HEK293 (cell line): ENCODE results near the gene TBC1D13.
A peak's percentile ranks its signal among the peaks of the same experiment; 100 is the strongest.
"Not testable (repeated sequence)": the region's sequence is repeated elsewhere in the genome, so short reads cannot be mapped to it uniquely, and the experiment has no call there.

Experiments
- CTCF ChIA-PET: fragments of 350-600 bp; formaldehyde crosslinking; extraction: SDS; loops from one replicate; lab custom pipeline; 2021; ENCODE audit warnings: antibody characterized with exemption; lab: Yijun Ruan, JAX
- POLR2A ChIA-PET: fragments of 300-600 bp; formaldehyde crosslinking; extraction: SDS; loops from one replicate; lab custom pipeline; 2020; ENCODE audit warnings: antibody characterized with exemption, inconsistent platforms; lab: Yijun Ruan, JAX
- H3K27ac ChIP-seq: fragments of 200-500 bp; sonication (Bioruptor generic); 2 replicates; pipeline ENCODE4 v1.5.1; 2014; ENCODE audit warnings: low read depth, low read length, control low read depth, inconsistent platforms; ENCODE audit errors: extremely low read depth
- H3K36me3 ChIP-seq, 2 experiments: fragments of 200-500 bp in 1 of 2; sonication (Bioruptor generic) in 1 of 2; 1 replicate in 1 of 2; 2 replicates in 1 of 2; pipeline ENCODE4 v1.5.1; 2014 to 2017; ENCODE audit warnings: inconsistent platforms in 2 of 2, low read length in 2 of 2; ENCODE audit not compliant: control insufficient read depth in 2 of 2, insufficient read depth in 1 of 2
- H3K4me1 ChIP-seq: fragments of 200-500 bp; sonication (Bioruptor generic); 2 replicates; pipeline ENCODE4 v1.5.1; 2014; ENCODE audit warnings: mild to moderate bottlenecking, low read length, inconsistent platforms; ENCODE audit not compliant: control insufficient read depth, insufficient read depth
- H3K4me3 ChIP-seq: 2 replicates; pipeline ENCODE4 v1.5.1; 2011; ENCODE audit warnings: low read depth, mild to moderate bottlenecking, control low read depth, low read length, moderate library complexity
- H3K9me3 ChIP-seq: fragments of 200-500 bp; sonication (Bioruptor generic); 2 replicates; pipeline ENCODE4 v1.5.1; 2014; ENCODE audit warnings: low read depth, low read length, inconsistent platforms; ENCODE audit not compliant: control insufficient read depth, insufficient read depth
- GLI2 ChIP-seq: fragments of 450-650 bp; formaldehyde crosslinking; IDR thresholded peaks from 2 replicates; pipeline ENCODE4; 2017; ENCODE audit warnings: missing biosample characterization, missing genetic modification characterization, low read depth, borderline replicate concordance
- KLF10 ChIP-seq: fragments of 450-650 bp; IDR thresholded peaks from 2 replicates; pipeline ENCODE4 v1.5.1; 2018; ENCODE audit warnings: missing biosample characterization, mild to moderate bottlenecking, missing genetic modification characterization
- SCRT1 ChIP-seq: fragments of 450-650 bp; formaldehyde crosslinking; IDR thresholded peaks from 2 replicates; pipeline ENCODE4 v1.5.1; 2016; ENCODE audit warnings: missing biosample characterization, missing genetic modification characterization, borderline replicate concordance
- ZNF121 ChIP-seq: fragments of 450-650 bp; formaldehyde crosslinking; IDR thresholded peaks from 2 replicates; pipeline ENCODE4 v1.5.1; 2016; ENCODE audit warnings: missing biosample characterization, missing genetic modification characterization
- ZNF132 ChIP-seq: fragments of 450-650 bp; formaldehyde crosslinking; IDR thresholded peaks from 2 replicates; pipeline ENCODE4 v1.5.1; 2017; ENCODE audit warnings: missing biosample characterization, missing genetic modification characterization, borderline replicate concordance
- ZNF133 ChIP-seq: fragments of 450-650 bp; formaldehyde crosslinking; IDR thresholded peaks from 2 replicates; pipeline ENCODE4 v1.5.1; 2016; ENCODE audit warnings: missing biosample characterization, missing genetic modification characterization
- ZNF146 ChIP-seq: fragments of 450-650 bp; formaldehyde crosslinking; IDR thresholded peaks from 2 replicates; pipeline ENCODE4 v1.5.1; 2016; ENCODE audit warnings: missing biosample characterization, missing genetic modification characterization
- ZNF18 ChIP-seq: fragments of 450-650 bp; formaldehyde crosslinking; IDR thresholded peaks from 2 replicates; pipeline ENCODE4 v1.5.1; 2016; ENCODE audit warnings: missing biosample characterization, missing genetic modification characterization
- ZNF184 ChIP-seq: fragments of 450-650 bp; IDR thresholded peaks from 2 replicates; pipeline ENCODE4 v1.5.1; 2018; ENCODE audit warnings: missing biosample characterization, mild to moderate bottlenecking, missing genetic modification characterization
- ZNF280D ChIP-seq: fragments of 450-650 bp; formaldehyde crosslinking; IDR thresholded peaks from 2 replicates; pipeline ENCODE4 v1.5.1; 2016; ENCODE audit warnings: missing biosample characterization, missing genetic modification characterization
- ZNF324 ChIP-seq: fragments of 450-650 bp; formaldehyde crosslinking; IDR thresholded peaks from 2 replicates; pipeline ENCODE4 v1.5.1; 2016; ENCODE audit warnings: missing biosample characterization, missing genetic modification characterization
- ZNF362 ChIP-seq: fragments of 450-650 bp; formaldehyde crosslinking; IDR thresholded peaks from 2 replicates; pipeline ENCODE4 v1.5.1; 2016; ENCODE audit warnings: missing biosample characterization, missing genetic modification characterization
- ZNF398 ChIP-seq: fragments of 450-650 bp; formaldehyde crosslinking; IDR thresholded peaks from 2 replicates; pipeline ENCODE4 v1.5.1; 2017; ENCODE audit warnings: missing biosample characterization, missing genetic modification characterization
- ZNF548 ChIP-seq: fragments of 450-650 bp; formaldehyde crosslinking; IDR thresholded peaks from 2 replicates; pipeline ENCODE4 v1.5.1; 2016; ENCODE audit warnings: missing biosample characterization, missing genetic modification characterization
- ZNF585B ChIP-seq: fragments of 450-650 bp; formaldehyde crosslinking; IDR thresholded peaks from 2 replicates; pipeline ENCODE4 v1.5.1; 2016; ENCODE audit warnings: missing biosample characterization, missing genetic modification characterization
- ZNF660 ChIP-seq: fragments of 450-650 bp; IDR thresholded peaks from 2 replicates; pipeline ENCODE4 v1.5.1; 2018; ENCODE audit warnings: missing biosample characterization, mild to moderate bottlenecking, missing genetic modification characterization
- ZNF704 ChIP-seq: fragments of 450-650 bp; formaldehyde crosslinking; IDR thresholded peaks from 2 replicates; pipeline ENCODE4 v1.5.1; 2016; ENCODE audit warnings: missing biosample characterization, missing genetic modification characterization
- ZNF747 ChIP-seq: fragments of 450-650 bp; formaldehyde crosslinking; IDR thresholded peaks from 2 replicates; pipeline ENCODE4 v1.5.1; 2016; ENCODE audit warnings: missing biosample characterization, missing genetic modification characterization
- ZNF777 ChIP-seq: fragments of 450-650 bp; formaldehyde crosslinking; IDR thresholded peaks from 2 replicates; pipeline ENCODE4 v1.5.1; 2017; ENCODE audit warnings: missing biosample characterization, missing genetic modification characterization, borderline replicate concordance
- ZNF792 ChIP-seq: fragments of 450-650 bp; formaldehyde crosslinking; IDR thresholded peaks from 2 replicates; pipeline ENCODE4 v1.5.1; 2016; ENCODE audit warnings: missing biosample characterization, missing genetic modification characterization

Gene TBC1D13

GRCh38 chr9:128794961-128795360 lies 7.9 kb downstream of the TBC1D13 start:
- H3K4me3 ChIP-seq, POLR2A ChIA-PET, H3K9me3 ChIP-seq, H3K27ac ChIP-seq, H3K4me1 ChIP-seq: not testable (repeated sequence)
- CTCF ChIA-PET: interaction anchor here (0.6 to 1.2 kb wide), 2 partner anchors 62 to 160 kb away, joined by 5 read pairs; no protein-coding TSS in a partner anchor
- TF ChIP-seq ZNF121 (tag by site-specific recombination): peak; percentile 99
- peak; percentile 55; the same call in 1 of the 2 replicates for TF ChIP-seq ZNF362
- peaks cover 0 to 79% of the 10 kb centered on the region in 2 experiments for H3K36me3 ChIP-seq

- TF ChIP-seq ZNF704 (tag by site-specific recombination) (no peak), SCRT1 (no peak)
- Histone ChIP-seq H3K4me3 (no peak overlapping the region), H3K27ac (no peak overlapping the region), H3K36me3 (peaks cover 8 to 72% of the 10 kb centered on the region in 2 experiments; a peak in 2 of 3 replicates), H3K4me1 (no peaks in the 10 kb centered on the region), H3K9me3 (no peaks in the 10 kb centered on the region)
- CTCF ChIA-PET: interaction anchor here (0.6 to 1.4 kb wide), 2 partner anchors 19 to 242 kb away, joined by 3 to 5 read pairs; partner anchors contain the start of gene ENDOG
- POLR2A ChIA-PET: no interaction called here
These were observed 11.8 kb downstream of the TBC1D13 start for GRCh38 chr9:128798896-128799295.

GRCh38 chr9:128800061-128800460 lies 13.0 kb downstream of the TBC1D13 start:
- ChIA-PET POLR2A (interaction anchor here (2.2 kb wide), 1 partner anchor 19 kb away, joined by 10 read pairs; the partner anchor contains the start of gene ENDOG), CTCF (interaction anchor here (0.6 to 1.4 kb wide), 2 partner anchors 18 to 611 kb away, joined by 5 read pairs; partner anchors contain the start of gene ENDOG)
- Histone ChIP-seq H3K36me3 (peaks cover 8 to 69% of the 10 kb centered on the region in 2 experiments; a peak in 2 of 3 replicates), H3K9me3 (no peaks in the 10 kb centered on the region), H3K4me3 (no peak overlapping the region), H3K27ac (no peak overlapping the region), H3K4me1 (no peaks in the 10 kb centered on the region)
- TF ChIP-seq ZNF548 (tag by site-specific recombination): no peak
- no peak for TF ChIP-seq ZNF747 (tag by site-specific recombination)
- no peak for TF ChIP-seq ZNF585B
- no peak for TF ChIP-seq ZNF133 (tag by site-specific recombination)
- no peak for TF ChIP-seq ZNF398
- TF ChIP-seq KLF10: no peak
- no peak for TF ChIP-seq ZNF18 (tag by site-specific recombination)
- TF ChIP-seq ZNF132 (tag by site-specific recombination): no peak
- no peak for TF ChIP-seq ZNF777 (tag by site-specific recombination)
- TF ChIP-seq ZNF792: no peak
- TF ChIP-seq ZNF280D (tag by site-specific recombination): no peak
- TF ChIP-seq ZNF146 (tag by site-specific recombination): no peak
- no peak for TF ChIP-seq ZNF324 (tag by site-specific recombination)
- TF ChIP-seq ZNF660 (tag by site-specific recombination): no peak
- TF ChIP-seq GLI2 (tag by site-specific recombination): no peak
- no peak for TF ChIP-seq ZNF184
